HEK293 (cell line): Measurements from ENCODE around the gene ARTN.
A peak's percentile ranks its signal among the peaks of the same experiment; 100 is the strongest.

Experiments used
- BCL6B ChIP-seq: fragments of 450-650 bp; formaldehyde crosslinking; IDR thresholded peaks from 2 replicates; pipeline ENCODE4 v1.5.1; 2017; ENCODE audit warnings: missing biosample characterization, missing genetic modification characterization
- FEZF1 ChIP-seq: fragments of 450-650 bp; formaldehyde crosslinking; IDR thresholded peaks from 2 replicates; pipeline ENCODE4 v1.5.1; 2016; ENCODE audit warnings: missing biosample characterization, missing genetic modification characterization
- HOXA7 ChIP-seq: sonication (generic); formaldehyde crosslinking; IDR thresholded peaks from 2 replicates; pipeline ENCODE4 v1.8.1; 2022; ENCODE audit warnings: missing genetic modification reagents, borderline replicate concordance
- PRDM10 ChIP-seq: fragments of 450-650 bp; formaldehyde crosslinking; IDR thresholded peaks from 2 replicates; pipeline ENCODE4 v1.5.1; 2016; ENCODE audit warnings: missing biosample characterization, missing genetic modification characterization
- REPIN1 ChIP-seq: fragments of 450-650 bp; formaldehyde crosslinking; IDR thresholded peaks from 2 replicates; pipeline ENCODE4 v1.5.1; 2017; ENCODE audit warnings: missing biosample characterization, missing genetic modification characterization, low read depth
- YY2 ChIP-seq: fragments of 450-650 bp; formaldehyde crosslinking; IDR thresholded peaks from 2 replicates; pipeline ENCODE4 v1.5.1; 2016; ENCODE audit warnings: missing biosample characterization, missing genetic modification characterization
- ZBTB21 ChIP-seq: fragments of 450-650 bp; formaldehyde crosslinking; IDR thresholded peaks from 2 replicates; pipeline ENCODE4 v1.5.1; 2017; ENCODE audit warnings: missing biosample characterization, missing genetic modification characterization
- ZNF140 ChIP-seq: fragments of 450-650 bp; formaldehyde crosslinking; IDR thresholded peaks from 2 replicates; pipeline ENCODE4 v1.5.1; 2016; ENCODE audit warnings: missing biosample characterization, missing genetic modification characterization
- ZNF146 ChIP-seq: fragments of 450-650 bp; formaldehyde crosslinking; IDR thresholded peaks from 2 replicates; pipeline ENCODE4 v1.5.1; 2016; ENCODE audit warnings: missing biosample characterization, missing genetic modification characterization
- ZNF155 ChIP-seq: fragments of 450-650 bp; formaldehyde crosslinking; IDR thresholded peaks from 2 replicates; pipeline ENCODE4 v1.5.1; 2016; ENCODE audit warnings: missing biosample characterization, missing genetic modification characterization
- ZNF223 ChIP-seq: fragments of 450-650 bp; formaldehyde crosslinking; IDR thresholded peaks from 2 replicates; pipeline ENCODE4 v1.5.1; 2016; ENCODE audit warnings: missing biosample characterization, missing genetic modification characterization
- ZNF341 ChIP-seq: fragments of 450-650 bp; formaldehyde crosslinking; IDR thresholded peaks from 2 replicates; pipeline ENCODE4; 2016; ENCODE audit warnings: low read depth, missing biosample characterization, missing genetic modification characterization
- ZNF354C ChIP-seq: fragments of 450-650 bp; formaldehyde crosslinking; IDR thresholded peaks from 2 replicates; pipeline ENCODE4 v1.5.1; 2016; ENCODE audit warnings: missing biosample characterization, missing genetic modification characterization, low read depth, borderline replicate concordance
- ZNF37A ChIP-seq: fragments of 450-650 bp; IDR thresholded peaks from 2 replicates; pipeline ENCODE4 v1.5.1; 2018; ENCODE audit warnings: missing biosample characterization, missing genetic modification characterization
- ZNF394 ChIP-seq: fragments of 450-650 bp; formaldehyde crosslinking; IDR thresholded peaks from 2 replicates; pipeline ENCODE4 v1.5.1; 2016; ENCODE audit warnings: missing biosample characterization, missing genetic modification characterization, mild to moderate bottlenecking, moderate library complexity, borderline replicate concordance
- ZNF555 ChIP-seq: fragments of 450-650 bp; formaldehyde crosslinking; conservative IDR thresholded peaks from 2 replicates; pipeline ENCODE4 v1.5.1; 2017; ENCODE audit warnings: missing biosample characterization, mild to moderate bottlenecking, missing genetic modification characterization, inconsistent platforms
- ZNF571 ChIP-seq: fragments of 450-650 bp; formaldehyde crosslinking; IDR thresholded peaks from 2 replicates; pipeline ENCODE4 v1.5.0; 2017; ENCODE audit warnings: missing biosample characterization, missing genetic modification characterization
- ZNF580 ChIP-seq: fragments of 450-650 bp; formaldehyde crosslinking; IDR thresholded peaks from 2 replicates; pipeline ENCODE4 v1.5.1; 2016; ENCODE audit warnings: missing biosample characterization, missing genetic modification characterization
- ZNF585B ChIP-seq: fragments of 450-650 bp; formaldehyde crosslinking; IDR thresholded peaks from 2 replicates; pipeline ENCODE4 v1.5.1; 2016; ENCODE audit warnings: missing biosample characterization, missing genetic modification characterization
- ZNF623 ChIP-seq: fragments of 450-650 bp; formaldehyde crosslinking; IDR thresholded peaks from 2 replicates; pipeline ENCODE4 v1.5.1; 2016; ENCODE audit warnings: missing biosample characterization, missing genetic modification characterization
- ZNF626 ChIP-seq: fragments of 450-650 bp; sonication (Bioruptor Pico); formaldehyde crosslinking; IDR thresholded peaks from 2 replicates; pipeline ENCODE4 v1.5.1; 2018; ENCODE audit warnings: missing biosample characterization, missing genetic modification characterization, inconsistent platforms
- ZNF677 ChIP-seq: fragments of 450-650 bp; IDR thresholded peaks from 2 replicates; pipeline ENCODE4 v1.5.0; 2018; ENCODE audit warnings: missing biosample characterization, mild to moderate bottlenecking, missing genetic modification characterization, moderate library complexity
- ZNF707 ChIP-seq: fragments of 450-650 bp; formaldehyde crosslinking; IDR thresholded peaks from 2 replicates; pipeline ENCODE4 v1.5.1; 2016; ENCODE audit warnings: missing biosample characterization, missing genetic modification characterization
- ZNF777 ChIP-seq: fragments of 450-650 bp; formaldehyde crosslinking; IDR thresholded peaks from 2 replicates; pipeline ENCODE4 v1.5.1; 2017; ENCODE audit warnings: missing biosample characterization, missing genetic modification characterization, borderline replicate concordance
- ZSCAN30 ChIP-seq: fragments of 450-650 bp; IDR thresholded peaks from 2 replicates; pipeline ENCODE4 v1.5.1; 2018; ENCODE audit warnings: missing biosample characterization, mild to moderate bottlenecking, missing genetic modification characterization, moderate library complexity
- TF ChIP-seq, protein P1 (sequence below): fragments of 450-650 bp; formaldehyde crosslinking; IDR thresholded peaks from 2 replicates; pipeline ENCODE4 v1.5.1; 2016; ENCODE audit warnings: missing biosample characterization, missing genetic modification characterization
- TF ChIP-seq, protein P2 (sequence below): fragments of 450-650 bp; formaldehyde crosslinking; IDR thresholded peaks from 2 replicates; pipeline ENCODE4 v1.5.1; 2016; ENCODE audit warnings: missing biosample characterization, missing genetic modification characterization
- TF ChIP-seq, protein P3 (sequence below): fragments of 450-650 bp; formaldehyde crosslinking; conservative IDR thresholded peaks from 2 replicates; pipeline ENCODE4 v1.5.1; 2016; ENCODE audit warnings: low read depth, missing biosample characterization, missing genetic modification characterization

The ARTN gene

DNA sequence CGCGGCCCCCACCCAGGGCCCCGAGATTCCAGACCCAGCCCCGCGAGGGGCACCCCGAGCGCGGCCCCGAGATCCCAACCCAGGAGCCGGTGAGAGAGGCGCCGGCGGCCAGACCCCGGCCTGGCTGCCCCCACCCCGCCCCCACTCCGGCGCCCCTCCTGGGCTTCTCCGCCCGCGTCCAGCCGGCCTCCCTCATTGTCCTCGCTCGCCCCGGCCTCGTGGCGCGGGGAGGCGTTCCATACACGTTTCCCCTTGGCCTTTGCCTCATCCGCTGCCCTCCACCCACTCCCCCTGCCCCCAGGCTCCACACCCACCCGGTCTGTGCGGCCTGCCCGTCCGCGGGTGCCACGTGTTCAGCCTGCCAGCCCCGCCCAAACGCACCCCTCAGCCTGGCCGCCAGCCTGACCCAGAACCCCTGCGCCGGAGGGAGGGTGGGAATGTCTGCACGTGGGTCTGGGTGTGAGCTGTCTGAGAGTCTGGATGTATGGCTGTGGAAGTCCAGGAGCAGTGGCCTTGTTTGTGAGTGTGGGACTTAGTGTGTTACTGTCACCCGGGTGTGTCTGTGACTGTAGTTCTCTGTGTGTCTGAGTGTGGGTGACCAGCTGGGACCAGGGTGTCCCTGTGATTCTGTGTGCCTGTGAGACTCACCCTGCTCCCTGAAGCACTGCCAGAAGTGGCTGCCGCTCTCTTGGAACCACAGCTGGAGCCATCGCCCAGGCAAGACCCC, 46.1 kb downstream of the ARTN start (continued):
- TF ChIP-seq ZNF37A (tag by site-specific recombination) (no peak), ZSCAN30 (tag by site-specific recombination) (no peak), PRDM10 (tag by site-specific recombination) (peak; percentile 72), ZNF571 (tag by site-specific recombination) (no peak), FEZF1 (tag by site-specific recombination) (no peak), YY2 (tag by site-specific recombination) (no peak), BCL6B (no peak), ZNF394 (tag by site-specific recombination) (no peak), ZNF341 (tag by site-specific recombination) (peak; percentile 79), ZNF354C (tag by site-specific recombination) (no peak), HOXA7 (CRISPR knock-in tag) (no peak), ZNF155 (tag by site-specific recombination) (no peak), ZNF140 (tag by site-specific recombination) (no peak), REPIN1 (tag by site-specific recombination) (no peak), ZNF626 (no peak), ZBTB21 (no peak), ZNF585B (tag by site-specific recombination) (no peak), ZNF223 (tag by site-specific recombination) (no peak), ZNF677 (tag by site-specific recombination) (no peak), ZNF580 (tag by site-specific recombination) (no peak), ZNF146 (tag by site-specific recombination) (no peak), ZNF777 (no peak), ZNF623 (tag by site-specific recombination) (no peak), ZNF707 (tag by site-specific recombination) (no peak), ZNF555 (tag by site-specific recombination) (no peak)
- TF ChIP-seq, protein P1, sequence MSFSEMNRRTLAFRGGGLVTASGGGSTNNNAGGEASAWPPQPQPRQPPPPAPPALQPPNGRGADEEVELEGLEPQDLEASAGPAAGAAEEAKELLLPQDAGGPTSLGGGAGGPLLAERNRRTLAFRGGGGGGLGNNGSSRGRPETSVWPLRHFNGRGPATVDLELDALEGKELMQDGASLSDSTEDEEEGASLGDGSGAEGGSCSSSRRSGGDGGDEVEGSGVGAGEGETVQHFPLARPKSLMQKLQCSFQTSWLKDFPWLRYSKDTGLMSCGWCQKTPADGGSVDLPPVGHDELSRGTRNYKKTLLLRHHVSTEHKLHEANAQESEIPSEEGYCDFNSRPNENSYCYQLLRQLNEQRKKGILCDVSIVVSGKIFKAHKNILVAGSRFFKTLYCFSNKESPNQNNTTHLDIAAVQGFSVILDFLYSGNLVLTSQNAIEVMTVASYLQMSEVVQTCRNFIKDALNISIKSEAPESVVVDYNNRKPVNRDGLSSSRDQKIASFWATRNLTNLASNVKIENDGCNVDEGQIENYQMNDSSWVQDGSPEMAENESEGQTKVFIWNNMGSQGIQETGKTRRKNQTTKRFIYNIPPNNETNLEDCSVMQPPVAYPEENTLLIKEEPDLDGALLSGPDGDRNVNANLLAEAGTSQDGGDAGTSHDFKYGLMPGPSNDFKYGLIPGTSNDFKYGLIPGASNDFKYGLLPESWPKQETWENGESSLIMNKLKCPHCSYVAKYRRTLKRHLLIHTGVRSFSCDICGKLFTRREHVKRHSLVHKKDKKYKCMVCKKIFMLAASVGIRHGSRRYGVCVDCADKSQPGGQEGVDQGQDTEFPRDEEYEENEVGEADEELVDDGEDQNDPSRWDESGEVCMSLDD (tag by site-specific recombination), result no peak; the same call in none of the 2 replicates
- TF ChIP-seq, protein P2, sequence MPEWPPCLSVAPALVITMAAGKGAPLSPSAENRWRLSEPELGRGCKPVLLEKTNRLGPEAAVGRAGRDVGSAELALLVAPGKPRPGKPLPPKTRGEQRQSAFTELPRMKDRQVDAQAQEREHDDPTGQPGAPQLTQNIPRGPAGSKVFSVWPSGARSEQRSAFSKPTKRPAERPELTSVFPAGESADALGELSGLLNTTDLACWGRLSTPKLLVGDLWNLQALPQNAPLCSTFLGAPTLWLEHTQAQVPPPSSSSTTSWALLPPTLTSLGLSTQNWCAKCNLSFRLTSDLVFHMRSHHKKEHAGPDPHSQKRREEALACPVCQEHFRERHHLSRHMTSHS, result no peak
- TF ChIP-seq, protein P3, sequence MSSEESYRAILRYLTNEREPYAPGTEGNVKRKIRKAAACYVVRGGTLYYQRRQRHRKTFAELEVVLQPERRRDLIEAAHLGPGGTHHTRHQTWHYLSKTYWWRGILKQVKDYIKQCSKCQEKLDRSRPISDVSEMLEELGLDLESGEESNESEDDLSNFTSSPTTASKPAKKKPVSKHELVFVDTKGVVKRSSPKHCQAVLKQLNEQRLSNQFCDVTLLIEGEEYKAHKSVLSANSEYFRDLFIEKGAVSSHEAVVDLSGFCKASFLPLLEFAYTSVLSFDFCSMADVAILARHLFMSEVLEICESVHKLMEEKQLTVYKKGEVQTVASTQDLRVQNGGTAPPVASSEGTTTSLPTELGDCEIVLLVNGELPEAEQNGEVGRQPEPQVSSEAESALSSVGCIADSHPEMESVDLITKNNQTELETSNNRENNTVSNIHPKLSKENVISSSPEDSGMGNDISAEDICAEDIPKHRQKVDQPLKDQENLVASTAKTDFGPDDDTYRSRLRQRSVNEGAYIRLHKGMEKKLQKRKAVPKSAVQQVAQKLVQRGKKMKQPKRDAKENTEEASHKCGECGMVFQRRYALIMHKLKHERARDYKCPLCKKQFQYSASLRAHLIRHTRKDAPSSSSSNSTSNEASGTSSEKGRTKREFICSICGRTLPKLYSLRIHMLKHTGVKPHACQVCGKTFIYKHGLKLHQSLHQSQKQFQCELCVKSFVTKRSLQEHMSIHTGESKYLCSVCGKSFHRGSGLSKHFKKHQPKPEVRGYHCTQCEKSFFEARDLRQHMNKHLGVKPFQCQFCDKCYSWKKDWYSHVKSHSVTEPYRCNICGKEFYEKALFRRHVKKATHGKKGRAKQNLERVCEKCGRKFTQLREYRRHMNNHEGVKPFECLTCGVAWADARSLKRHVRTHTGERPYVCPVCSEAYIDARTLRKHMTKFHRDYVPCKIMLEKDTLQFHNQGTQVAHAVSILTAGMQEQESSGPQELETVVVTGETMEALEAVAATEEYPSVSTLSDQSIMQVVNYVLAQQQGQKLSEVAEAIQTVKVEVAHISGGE, result no peak
